Inflammatory macrophage treated with lipopolysaccharide for 4 hours (primary cell): Measurements from ENCODE around the gene KLF13.

ENCODE experiments used
- DNase-seq: peaks from one replicate; pipeline ENCODE4 v3.0.0-alpha.2; 2020

The KLF13 gene

GRCh38 chr15:31405200-31405920 lies 78.7 kb downstream of the KLF13 start:
- peak; percentile 57 for DNase-seq

GRCh38 chr15:31407376-31407775 lies 80.7 kb downstream of the KLF13 start:
- peak; percentile 78 for DNase-seq

- DNase-seq: peak; percentile 77
Observed at GRCh38 chr15:31407851-31408250, 81.2 kb downstream of the KLF13 start.

DNA sequence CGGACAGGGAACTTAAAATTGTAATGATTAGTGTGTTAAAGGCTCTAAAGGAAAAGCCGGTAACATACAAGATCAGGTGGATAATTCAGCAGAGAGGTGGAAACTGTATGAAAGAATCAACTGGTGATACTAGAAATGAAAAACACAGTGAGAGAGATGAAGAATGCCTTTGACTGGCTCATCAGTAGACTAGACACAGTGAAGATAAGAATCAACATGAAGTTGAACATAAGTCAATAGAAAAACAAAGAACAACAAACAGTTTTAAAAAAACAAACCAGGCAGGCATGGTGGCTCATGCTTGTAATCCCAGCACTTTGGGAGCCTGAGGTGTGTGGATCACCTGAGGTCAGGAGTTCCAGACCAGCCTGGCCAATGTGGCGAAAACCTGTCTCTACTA lies 82.1 kb downstream of the KLF13 start:
- no peak for DNase-seq

DNA sequence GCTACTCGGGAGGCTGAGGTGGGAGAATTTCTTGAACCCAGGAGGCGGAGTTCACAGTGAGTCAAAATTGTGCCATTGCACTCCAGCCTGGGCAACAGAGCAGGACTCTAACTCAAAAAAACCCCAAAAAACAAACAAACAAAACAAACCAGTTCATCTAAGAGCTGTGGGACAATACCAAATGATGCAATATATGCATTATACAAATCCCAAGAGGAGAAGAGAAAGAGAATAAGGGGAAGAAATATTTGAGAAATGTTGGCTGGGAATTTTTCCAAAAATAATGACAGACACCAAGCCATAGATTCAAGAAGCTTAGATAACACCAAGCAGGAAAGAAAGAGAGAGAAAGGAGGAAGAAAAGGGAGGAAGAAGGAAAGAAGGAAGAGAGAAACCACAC lies 82.5 kb downstream of the KLF13 start:
- DNase-seq: peak; percentile 86

DNA sequence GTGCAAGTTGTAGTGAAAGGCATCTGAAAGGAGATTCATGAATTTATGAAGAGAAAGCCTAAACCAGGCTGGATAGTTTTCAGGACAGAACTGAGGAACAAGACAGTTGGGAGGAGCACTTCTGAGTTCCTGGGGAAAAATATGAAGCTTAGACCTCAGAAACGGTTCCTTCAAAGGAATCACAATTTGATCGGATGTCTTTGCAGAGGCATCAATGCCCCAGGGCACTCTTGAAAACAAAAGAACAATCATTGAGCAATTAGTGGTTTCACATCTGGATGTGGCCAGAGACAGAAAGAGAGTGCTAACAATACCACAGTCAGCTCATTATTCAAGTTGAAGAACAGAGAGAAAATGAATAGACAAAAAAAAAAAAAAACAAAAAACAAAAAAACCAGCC lies 86.2 kb downstream of the KLF13 start:
- DNase-seq: peak; percentile 35

- DNase-seq: no peak
Observed at GRCh38 chr15:31415201-31415600, 88.6 kb downstream of the KLF13 start.

DNA sequence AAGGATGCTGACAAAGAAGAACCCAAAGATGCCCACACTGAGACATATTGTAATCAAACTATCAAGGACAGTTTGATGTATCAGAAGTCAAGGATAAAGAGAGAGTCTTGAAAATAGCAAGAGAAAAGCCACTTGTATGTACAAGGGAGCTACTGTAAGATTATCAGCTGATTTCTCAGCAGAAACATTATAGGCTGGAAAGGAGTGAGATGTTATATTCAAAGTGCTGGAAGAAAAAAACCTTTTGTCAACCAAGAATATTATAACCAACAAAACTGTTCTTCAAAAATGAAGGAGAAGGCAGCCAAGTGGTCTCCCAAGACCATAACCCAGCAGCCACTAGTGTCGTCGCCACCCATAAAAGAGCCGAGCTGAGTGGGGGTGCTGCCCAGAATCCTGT lies 93.2 kb downstream of the KLF13 start:
- no peak for DNase-seq

DNA sequence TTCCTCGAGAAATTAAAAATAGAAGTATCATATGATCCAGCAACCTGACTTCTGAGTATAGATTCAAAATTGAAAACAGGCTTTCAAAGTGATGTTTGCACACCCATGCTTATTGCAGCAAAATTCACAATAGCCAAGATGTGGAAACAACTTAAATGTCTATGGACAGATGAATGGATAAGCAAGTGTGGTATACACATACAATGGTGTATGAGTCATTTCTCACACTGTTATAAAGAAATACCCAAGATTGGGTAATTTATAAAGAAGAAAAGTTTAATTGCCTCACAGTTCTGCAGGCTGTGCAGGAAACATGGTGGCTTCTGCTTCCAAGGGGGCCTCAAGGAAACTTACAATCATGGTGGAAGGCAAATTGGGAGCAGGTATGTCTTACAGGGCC lies 100.8 kb downstream of the KLF13 start:
- DNase-seq: peak; percentile 83
